GM12872 (cell line): Measurements from ENCODE around the gene TBPL2.

ENCODE experiments used
- TF ChIP-seq, protein P1 (sequence below): IDR thresholded peaks from 3 replicates; pipeline ENCODE4 v1.5.1; 2011; ENCODE audit warnings: low read depth, mild to moderate bottlenecking, low read length, moderate library complexity; ENCODE audit not compliant: insufficient read depth

TBPL2 gene

DNA sequence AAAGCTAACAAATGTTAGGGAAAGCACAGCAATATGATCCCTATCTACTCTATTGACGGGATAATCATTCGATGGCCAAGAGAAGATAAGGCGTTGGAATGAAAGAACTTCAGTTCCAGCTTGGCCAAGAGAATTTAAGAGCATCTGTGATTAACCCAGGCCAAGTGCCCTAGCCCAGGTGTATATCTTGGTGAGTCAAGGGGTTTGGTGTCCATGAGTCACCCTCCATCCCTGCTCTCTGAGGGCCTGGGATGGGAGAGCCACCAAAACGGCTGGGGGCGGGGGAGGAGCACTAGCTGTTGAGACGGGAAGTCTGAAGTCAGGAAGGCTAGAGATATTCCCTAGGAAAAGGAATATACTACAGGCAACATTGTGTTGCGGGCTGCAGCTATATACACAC is 13.0 kb downstream of the TBPL2 start:
- TF ChIP-seq, protein P1, sequence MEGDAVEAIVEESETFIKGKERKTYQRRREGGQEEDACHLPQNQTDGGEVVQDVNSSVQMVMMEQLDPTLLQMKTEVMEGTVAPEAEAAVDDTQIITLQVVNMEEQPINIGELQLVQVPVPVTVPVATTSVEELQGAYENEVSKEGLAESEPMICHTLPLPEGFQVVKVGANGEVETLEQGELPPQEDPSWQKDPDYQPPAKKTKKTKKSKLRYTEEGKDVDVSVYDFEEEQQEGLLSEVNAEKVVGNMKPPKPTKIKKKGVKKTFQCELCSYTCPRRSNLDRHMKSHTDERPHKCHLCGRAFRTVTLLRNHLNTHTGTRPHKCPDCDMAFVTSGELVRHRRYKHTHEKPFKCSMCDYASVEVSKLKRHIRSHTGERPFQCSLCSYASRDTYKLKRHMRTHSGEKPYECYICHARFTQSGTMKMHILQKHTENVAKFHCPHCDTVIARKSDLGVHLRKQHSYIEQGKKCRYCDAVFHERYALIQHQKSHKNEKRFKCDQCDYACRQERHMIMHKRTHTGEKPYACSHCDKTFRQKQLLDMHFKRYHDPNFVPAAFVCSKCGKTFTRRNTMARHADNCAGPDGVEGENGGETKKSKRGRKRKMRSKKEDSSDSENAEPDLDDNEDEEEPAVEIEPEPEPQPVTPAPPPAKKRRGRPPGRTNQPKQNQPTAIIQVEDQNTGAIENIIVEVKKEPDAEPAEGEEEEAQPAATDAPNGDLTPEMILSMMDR: no peak

DNA sequence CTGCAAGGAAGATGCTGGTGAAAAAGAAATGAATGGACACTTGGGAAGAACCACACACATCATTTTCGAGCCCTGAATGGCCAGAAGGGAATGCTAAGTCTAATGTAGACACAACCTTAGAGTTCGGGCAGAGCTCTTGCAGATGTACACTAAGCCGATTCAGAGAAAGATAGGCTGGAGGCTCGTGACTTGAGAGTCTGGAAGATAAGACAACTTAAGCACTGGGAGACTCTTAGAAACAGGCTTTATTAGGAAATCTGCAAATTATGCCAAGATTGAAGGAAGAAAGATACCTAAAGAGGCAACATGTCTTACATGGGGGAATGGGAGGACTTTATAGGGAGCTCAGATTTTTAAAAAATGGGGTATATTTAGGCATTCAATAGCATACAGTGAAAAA is 13.5 kb downstream of the TBPL2 start:
- TF ChIP-seq, protein P1: no peak

DNA sequence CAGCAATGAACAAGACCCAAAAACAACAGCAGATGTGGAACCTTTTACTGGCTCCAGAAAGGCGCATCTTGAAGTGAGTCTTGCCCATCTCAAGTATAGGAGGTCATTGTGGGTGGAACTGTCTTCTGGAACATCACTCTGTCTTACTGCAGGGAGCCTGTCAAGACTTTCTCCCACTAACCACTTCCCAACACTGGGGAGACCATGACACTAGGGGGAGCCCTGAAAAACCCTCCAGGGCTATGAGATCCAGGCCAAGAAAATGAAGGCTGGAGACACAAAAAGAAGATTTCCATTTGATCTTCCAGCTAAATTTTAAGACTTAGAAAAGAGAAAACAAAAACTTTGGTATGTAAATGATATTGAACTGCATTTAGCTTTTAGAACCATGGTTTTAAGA is 15.3 kb downstream of the TBPL2 start:
- TF ChIP-seq, protein P1: no peak

DNA sequence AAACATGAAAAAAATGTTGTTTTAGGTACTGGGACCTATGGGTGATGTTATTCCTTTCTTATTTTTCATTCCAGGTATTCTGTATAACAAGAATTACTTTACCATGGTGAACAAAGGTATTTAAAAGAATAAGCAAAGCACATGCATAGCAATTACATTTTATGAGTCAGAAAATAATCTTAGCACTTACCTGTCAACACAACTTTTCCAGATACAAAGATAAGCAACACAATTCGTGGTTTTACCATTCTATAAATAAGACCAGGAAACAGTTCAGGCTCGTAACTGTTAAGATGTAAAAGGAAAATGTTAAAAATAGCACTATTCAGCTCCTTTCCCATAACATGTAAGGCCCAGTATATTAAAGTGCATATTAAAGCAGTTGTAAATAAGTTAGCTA is 16.4 kb downstream of the TBPL2 start:
- TF ChIP-seq, protein P1: no peak

DNA sequence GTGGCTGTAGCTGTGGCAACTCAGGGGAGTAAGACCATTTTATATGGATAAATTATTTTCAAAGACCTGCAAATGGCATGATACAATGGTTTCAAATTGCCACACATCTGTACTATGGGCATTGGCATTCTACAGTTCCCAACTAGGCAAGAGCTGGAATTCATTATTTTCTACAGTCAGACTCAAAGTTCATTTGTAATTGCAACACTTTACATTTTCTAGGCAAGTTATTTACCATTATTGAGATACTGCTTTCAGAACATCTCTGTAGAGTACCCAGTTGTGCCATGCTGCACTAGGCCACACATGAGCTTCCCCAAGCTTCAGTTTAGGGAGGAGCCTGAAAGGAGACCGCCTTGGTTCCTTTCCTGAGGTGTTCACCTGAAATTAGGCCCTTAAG is 20.8 kb downstream of the TBPL2 start:
- TF ChIP-seq, protein P1: no peak

DNA sequence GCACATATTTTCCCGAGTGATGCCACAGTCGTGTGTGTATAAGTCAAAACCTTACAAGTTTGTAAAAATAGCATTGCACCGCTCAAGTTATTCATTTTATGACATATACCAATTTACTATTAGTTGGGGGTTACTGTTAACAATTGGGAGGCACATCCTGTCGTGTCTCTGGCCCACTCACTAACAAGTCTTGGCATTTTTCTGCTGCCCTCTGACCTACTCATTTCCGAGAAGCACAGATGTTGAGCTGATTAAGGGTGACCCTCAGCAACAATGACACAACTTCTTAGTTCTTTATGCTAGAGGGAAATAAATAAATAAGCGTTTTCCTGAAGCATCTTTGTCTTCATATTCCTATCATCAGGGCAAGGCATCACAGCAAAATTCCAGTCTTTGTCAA is 22.0 kb downstream of the TBPL2 start:
- TF ChIP-seq, protein P1: no peak

DNA sequence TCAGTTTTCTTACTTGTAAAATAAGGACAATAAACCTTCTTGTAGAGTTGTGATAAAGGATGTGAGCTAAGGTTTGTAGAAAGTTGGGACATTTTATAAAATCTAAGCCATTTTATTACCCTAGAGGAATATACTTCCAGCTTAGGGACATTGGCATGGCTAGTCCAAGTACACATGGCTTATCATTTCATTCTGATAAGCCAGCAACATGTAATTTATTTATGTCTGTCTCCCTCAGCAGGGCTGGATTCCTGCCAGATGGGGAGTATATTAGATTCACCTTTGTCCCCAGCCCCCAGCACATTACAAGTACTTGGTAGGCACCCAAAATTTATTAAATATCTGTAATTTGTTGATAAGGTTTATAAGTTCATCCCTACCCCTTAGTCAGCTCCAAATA is 22.5 kb downstream of the TBPL2 start:
- TF ChIP-seq, protein P1: no peak

DNA sequence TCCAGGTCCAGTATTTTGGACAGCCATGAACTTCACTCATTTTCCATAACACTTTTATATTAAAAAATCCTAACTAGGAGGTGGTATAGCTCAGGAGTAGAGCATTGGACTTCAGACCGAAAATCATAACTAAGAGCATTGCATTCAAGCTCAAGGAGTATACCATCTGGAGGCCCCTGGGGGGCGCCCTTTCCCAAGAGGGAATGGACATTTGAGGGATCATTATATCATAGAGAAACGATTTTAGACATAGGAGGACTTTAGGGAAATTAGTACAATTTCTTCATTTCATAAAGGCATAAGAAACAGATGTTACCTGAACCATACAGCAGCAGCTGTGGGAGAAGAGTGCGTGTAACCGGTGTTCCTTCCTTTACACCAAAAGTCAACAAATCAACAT is 23.6 kb downstream of the TBPL2 start:
- TF ChIP-seq, protein P1: peak; percentile 47; the same call in 2 of the 3 replicates
